Mesenchymal stem cell (in vitro differentiated cells and primary cell): ENCODE data around the gene ACSL3.
A peak's percentile ranks its signal among the peaks of the same experiment; 100 is the strongest.

Source experiments
- DNase-seq: peaks from one replicate; pipeline ENCODE4 v3.0.0-alpha.2; 2013
- H2AFZ ChIP-seq: one replicate; pipeline ENCODE4 v1.6.1; 2013; ENCODE audit warnings: low read depth, mild to moderate bottlenecking, control low read depth, inconsistent platforms, low read length, moderate library complexity
- H2AK5ac ChIP-seq: 2 replicates; pipeline ENCODE4 v1.6.1; 2013; ENCODE audit warnings: low read length, moderate library complexity, mild to moderate bottlenecking, inconsistent platforms; ENCODE audit not compliant: severe bottlenecking
- H2BK120ac ChIP-seq: one replicate; pipeline ENCODE4 v1.6.1; 2013; ENCODE audit warnings: low read depth, mild to moderate bottlenecking, inconsistent platforms, low read length, moderate library complexity
- H2BK12ac ChIP-seq, 2 experiments: one replicate each; pipeline ENCODE4 v1.6.1; 2013; ENCODE audit warnings: inconsistent platforms in 2 of 2, low read length in 2 of 2, mild to moderate bottlenecking in 2 of 2, moderate library complexity in 2 of 2, control low read depth in 1 of 2
- H2BK15ac ChIP-seq: one replicate; pipeline ENCODE4 v1.6.1; 2013; ENCODE audit warnings: mild to moderate bottlenecking, low read depth, inconsistent platforms; ENCODE audit not compliant: poor library complexity, severe bottlenecking
- H2BK5ac ChIP-seq: 2 replicates; pipeline ENCODE4 v1.6.1; 2013; ENCODE audit warnings: low read depth, mild to moderate bottlenecking, low read length, control low read depth, inconsistent platforms; ENCODE audit not compliant: poor library complexity, severe bottlenecking
- H3K14ac ChIP-seq, 2 experiments: one replicate each; pipeline ENCODE4 v1.6.1; 2013; ENCODE audit warnings: inconsistent platforms in 2 of 2, low read length in 2 of 2, control low read depth in 1 of 2, mild to moderate bottlenecking in 1 of 2, moderate library complexity in 1 of 2
- H3K18ac ChIP-seq, 2 experiments: one replicate each; pipeline ENCODE4 v1.6.1; 2013; ENCODE audit warnings: inconsistent platforms in 2 of 2, low read length in 2 of 2, control low read depth in 1 of 2, low read depth in 1 of 2, mild to moderate bottlenecking in 1 of 2
- H3K23ac ChIP-seq, 2 experiments: one replicate each; pipeline ENCODE4 v1.6.1; 2013; ENCODE audit warnings: inconsistent platforms in 2 of 2, low read length in 2 of 2, mild to moderate bottlenecking in 2 of 2, moderate library complexity in 2 of 2, control low read depth in 1 of 2
- H3K27ac ChIP-seq: 2 replicates; pipeline ENCODE4 v1.5.1; 2013; ENCODE audit warnings: mild to moderate bottlenecking, moderate library complexity, low read length, control low read depth, inconsistent platforms; ENCODE audit not compliant: poor library complexity, severe bottlenecking
- H3K27me3 ChIP-seq, 2 experiments: 2 replicates each; pipeline versions ENCODE4 v1.6.1 to v1.7.0; 2013; ENCODE audit warnings: low read length in 2 of 2, mild to moderate bottlenecking in 2 of 2, moderate library complexity in 2 of 2, control low read depth in 1 of 2, inconsistent platforms in 1 of 2; ENCODE audit not compliant: control insufficient read depth in 1 of 2, insufficient read depth in 1 of 2
- H3K36me3 ChIP-seq, 2 experiments: 2 replicates each; pipeline versions ENCODE4 v1.6.1 to v1.7.0; 2013; ENCODE audit warnings: low read length in 2 of 2, control low read depth in 1 of 2, inconsistent platforms in 1 of 2, low read depth in 1 of 2, mild to moderate bottlenecking in 1 of 2; ENCODE audit not compliant: insufficient read depth in 2 of 2, control insufficient read depth in 1 of 2
- H3K4ac ChIP-seq, 2 experiments: one replicate each; pipeline ENCODE4 v1.6.1; 2013; ENCODE audit warnings: inconsistent platforms in 2 of 2, low read length in 2 of 2, mild to moderate bottlenecking in 2 of 2, moderate library complexity in 2 of 2, control low read depth in 1 of 2, low read depth in 1 of 2
- H3K4me1 ChIP-seq: 2 replicates; pipeline ENCODE4 v1.6.1; 2013; ENCODE audit warnings: low read depth, low read length, control low read depth; ENCODE audit not compliant: control insufficient read depth, insufficient read depth
- H3K4me2 ChIP-seq: 2 replicates; pipeline ENCODE4 v1.6.1; 2013; ENCODE audit warnings: low read length, mild to moderate bottlenecking, inconsistent platforms; ENCODE audit not compliant: poor library complexity, severe bottlenecking
- H3K4me3 ChIP-seq, 2 experiments: 2 replicates each; pipeline versions ENCODE4 v1.5.1 to v1.7.0; 2013; ENCODE audit warnings: low read length in 2 of 2, mild to moderate bottlenecking in 2 of 2, control low read depth in 1 of 2, low read depth in 1 of 2; ENCODE audit not compliant: insufficient read depth in 1 of 2
- H3K79me1 ChIP-seq: replicated peaks from 2 replicates; pipeline ENCODE4 v1.6.1; 2013; ENCODE audit warnings: mild to moderate bottlenecking, control low read depth, low read length, inconsistent platforms; ENCODE audit not compliant: poor library complexity, severe bottlenecking
- H3K9ac ChIP-seq: 2 replicates; pipeline ENCODE4 v1.7.0; 2013; ENCODE audit warnings: mild to moderate bottlenecking, low read length, moderate library complexity
- H3K9me3 ChIP-seq: 2 replicates; pipeline ENCODE4 v1.7.0; 2013; ENCODE audit warnings: mild to moderate bottlenecking, low read length; ENCODE audit not compliant: control insufficient read depth
- H4K8ac ChIP-seq: one replicate; pipeline ENCODE4 v1.6.1; 2013; ENCODE audit warnings: inconsistent platforms, mild to moderate bottlenecking, low read length, moderate library complexity
- H4K91ac ChIP-seq: one replicate; pipeline ENCODE4 v1.6.1; 2013; ENCODE audit warnings: mild to moderate bottlenecking, low read length, inconsistent platforms
- WGBS: methylation state at CpG from one replicate; pipeline ENCODE4 v1.1.7; 2013; ENCODE audit warnings: mixed read lengths; 5-methylcytosine and 5-hydroxymethylcytosine counted together

ACSL3 gene

GRCh38 chr2:222877556-222878300, 16.9 kb downstream of the ACSL3 start:
- WGBS = 67% methylated on average over 2 of the region's 2 CpGs
- H3K4me2 ChIP-seq = no peak overlapping the region
- H3K27ac ChIP-seq = no peak overlapping the region
- H2AK5ac ChIP-seq = no peak overlapping the region
- no peak overlapping the region for H2BK15ac ChIP-seq
- no peak overlapping the region for H3K4me3 ChIP-seq
- no peaks in the 10 kb centered on the region for H3K36me3 ChIP-seq
- H3K14ac ChIP-seq = no peak overlapping the region
- H2AFZ ChIP-seq = no peak overlapping the region
- H3K27me3 ChIP-seq = no peaks in the 10 kb centered on the region
- no peak overlapping the region for H2BK12ac ChIP-seq
- H3K79me1 ChIP-seq = peaks cover 3% of the 10 kb centered on the region
- H2BK120ac ChIP-seq = no peak overlapping the region
- H3K18ac ChIP-seq = no peak overlapping the region
- H2BK5ac ChIP-seq = no peak overlapping the region
- H3K4ac ChIP-seq = no peak overlapping the region
- no peaks in the 10 kb centered on the region for H3K9me3 ChIP-seq
- no peak overlapping the region for H3K9ac ChIP-seq
- no peak overlapping the region for H4K8ac ChIP-seq
- H3K4me1 ChIP-seq = peaks cover 2% of the 10 kb centered on the region
- no peak overlapping the region for H4K91ac ChIP-seq
- DNase-seq = no peak
- H3K23ac ChIP-seq = no peak overlapping the region

GRCh38 chr2:222878301-222878876, 17.6 kb downstream of the ACSL3 start:
- Histone ChIP-seq H3K14ac (no peak overlapping the region), H3K27ac (no peak overlapping the region), H3K9ac (no peak overlapping the region), H3K4me2 (no peak overlapping the region), H2AK5ac (no peak overlapping the region), H3K27me3 (no peaks in the 10 kb centered on the region), H3K23ac (peak overlapping the region in 1 of 2 experiments; percentile 20), H3K9me3 (no peaks in the 10 kb centered on the region), H2BK15ac (no peak overlapping the region), H3K36me3 (no peaks in the 10 kb centered on the region), H2AFZ (no peak overlapping the region), H3K4me3 (no peak overlapping the region), H3K4ac (no peak overlapping the region), H3K4me1 (peaks cover 2% of the 10 kb centered on the region), H3K18ac (no peak overlapping the region), H2BK12ac (no peak overlapping the region), H4K91ac (no peak overlapping the region), H3K79me1 (peaks cover 2% of the 10 kb centered on the region), H2BK5ac (no peak overlapping the region), H2BK120ac (no peak overlapping the region), H4K8ac (no peak overlapping the region)
- WGBS = 98% methylated on average over 5 of the region's 5 CpGs
- no peak for DNase-seq

- Histone ChIP-seq H2BK120ac (no peak overlapping the region), H3K36me3 (no peaks in the 10 kb centered on the region), H2BK12ac (no peak overlapping the region), H3K4me3 (no peak overlapping the region), H3K9ac (peak overlapping the region; percentile 19), H2BK15ac (no peak overlapping the region), H3K14ac (no peak overlapping the region), H2AK5ac (no peak overlapping the region), H3K27me3 (no peaks in the 10 kb centered on the region), H3K4me1 (peaks cover 2% of the 10 kb centered on the region), H3K4ac (no peak overlapping the region), H3K18ac (no peak overlapping the region), H4K91ac (no peak overlapping the region), H3K23ac (no peak overlapping the region), H3K9me3 (no peaks in the 10 kb centered on the region), H2BK5ac (no peak overlapping the region), H3K27ac (no peak overlapping the region), H4K8ac (no peak overlapping the region), H3K79me1 (peaks cover 2% of the 10 kb centered on the region), H3K4me2 (no peak overlapping the region), H2AFZ (no peak overlapping the region)
- 77% methylated on average over 4 of the region's 10 CpGs for WGBS
- peak; percentile 56 for DNase-seq
Observed at GRCh38 chr2:222878877-222879603, 18.2 kb downstream of the ACSL3 start.

DNA sequence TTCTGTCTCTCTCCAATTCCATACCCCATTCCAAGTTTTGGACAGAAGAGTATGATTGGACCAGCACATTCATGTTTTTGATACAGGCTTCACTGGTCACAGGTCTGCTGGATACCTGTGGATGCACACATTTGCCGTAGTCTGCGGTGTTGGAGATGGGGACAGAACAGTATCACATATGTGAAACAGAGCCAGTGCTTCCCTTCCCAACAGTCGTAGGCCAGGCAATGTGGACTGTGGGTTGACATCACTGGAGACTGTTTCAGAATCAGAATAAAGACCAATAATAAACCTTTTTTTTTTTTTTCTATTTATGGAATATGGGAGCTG, 18.7 kb downstream of the ACSL3 start:
- Histone ChIP-seq H3K4me1 (peaks cover 2% of the 10 kb centered on the region), H4K8ac (no peak overlapping the region)
- WGBS = 94% methylated on average over 2 of the region's 3 CpGs

More for the DNA sequence above, 18.7 kb downstream of the ACSL3 start:
- no peak overlapping the region for H3K14ac ChIP-seq
- H3K36me3 ChIP-seq = no peaks in the 10 kb centered on the region
- no peak overlapping the region for H3K23ac ChIP-seq
- no peak overlapping the region for H2BK15ac ChIP-seq
- no peak overlapping the region for H2BK120ac ChIP-seq
- H3K9ac ChIP-seq = peak overlapping the region; percentile 19
- H3K4me2 ChIP-seq = no peak overlapping the region
- H2BK12ac ChIP-seq = no peak overlapping the region
- no peak overlapping the region for H2AK5ac ChIP-seq
- no peak overlapping the region for H4K91ac ChIP-seq
- H3K27me3 ChIP-seq = no peaks in the 10 kb centered on the region
- no peak overlapping the region for H3K4ac ChIP-seq
- no peak overlapping the region for H3K27ac ChIP-seq
- H3K79me1 ChIP-seq = peaks cover 4% of the 10 kb centered on the region
- no peak overlapping the region for H2BK5ac ChIP-seq
- no peak overlapping the region for H3K4me3 ChIP-seq
- no peak for DNase-seq
- no peak overlapping the region for H2AFZ ChIP-seq
- no peak overlapping the region for H3K18ac ChIP-seq
- no peaks in the 10 kb centered on the region for H3K9me3 ChIP-seq
